GM12872 (cell line): ENCODE data around the gene SUFU.

Source experiments
- TF ChIP-seq, protein P1 (sequence below): IDR thresholded peaks from 3 replicates; pipeline ENCODE4 v1.5.1; 2011; ENCODE audit warnings: low read depth, mild to moderate bottlenecking, low read length, moderate library complexity; ENCODE audit not compliant: insufficient read depth

The SUFU gene

DNA sequence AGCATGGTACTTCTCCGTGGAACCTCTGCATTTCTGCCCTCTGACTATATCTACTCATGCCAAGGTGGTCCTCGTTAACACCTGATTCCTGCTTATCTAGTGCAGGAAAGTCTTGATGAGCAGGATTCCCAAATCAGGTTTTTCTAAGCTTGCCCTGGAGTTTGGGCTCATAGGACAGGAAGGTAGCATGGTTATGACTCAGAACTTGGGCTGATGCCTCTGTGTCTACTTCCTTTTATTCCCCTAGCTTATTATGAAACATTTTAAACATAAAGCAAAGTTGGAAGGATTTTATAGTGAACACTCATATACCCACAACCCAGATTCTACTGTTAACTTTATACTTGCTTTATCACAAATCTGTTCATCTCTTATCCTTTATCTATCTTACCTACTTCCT is 5.6 kb downstream of the SUFU start:
- TF ChIP-seq, protein P1, sequence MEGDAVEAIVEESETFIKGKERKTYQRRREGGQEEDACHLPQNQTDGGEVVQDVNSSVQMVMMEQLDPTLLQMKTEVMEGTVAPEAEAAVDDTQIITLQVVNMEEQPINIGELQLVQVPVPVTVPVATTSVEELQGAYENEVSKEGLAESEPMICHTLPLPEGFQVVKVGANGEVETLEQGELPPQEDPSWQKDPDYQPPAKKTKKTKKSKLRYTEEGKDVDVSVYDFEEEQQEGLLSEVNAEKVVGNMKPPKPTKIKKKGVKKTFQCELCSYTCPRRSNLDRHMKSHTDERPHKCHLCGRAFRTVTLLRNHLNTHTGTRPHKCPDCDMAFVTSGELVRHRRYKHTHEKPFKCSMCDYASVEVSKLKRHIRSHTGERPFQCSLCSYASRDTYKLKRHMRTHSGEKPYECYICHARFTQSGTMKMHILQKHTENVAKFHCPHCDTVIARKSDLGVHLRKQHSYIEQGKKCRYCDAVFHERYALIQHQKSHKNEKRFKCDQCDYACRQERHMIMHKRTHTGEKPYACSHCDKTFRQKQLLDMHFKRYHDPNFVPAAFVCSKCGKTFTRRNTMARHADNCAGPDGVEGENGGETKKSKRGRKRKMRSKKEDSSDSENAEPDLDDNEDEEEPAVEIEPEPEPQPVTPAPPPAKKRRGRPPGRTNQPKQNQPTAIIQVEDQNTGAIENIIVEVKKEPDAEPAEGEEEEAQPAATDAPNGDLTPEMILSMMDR, result no peak

DNA sequence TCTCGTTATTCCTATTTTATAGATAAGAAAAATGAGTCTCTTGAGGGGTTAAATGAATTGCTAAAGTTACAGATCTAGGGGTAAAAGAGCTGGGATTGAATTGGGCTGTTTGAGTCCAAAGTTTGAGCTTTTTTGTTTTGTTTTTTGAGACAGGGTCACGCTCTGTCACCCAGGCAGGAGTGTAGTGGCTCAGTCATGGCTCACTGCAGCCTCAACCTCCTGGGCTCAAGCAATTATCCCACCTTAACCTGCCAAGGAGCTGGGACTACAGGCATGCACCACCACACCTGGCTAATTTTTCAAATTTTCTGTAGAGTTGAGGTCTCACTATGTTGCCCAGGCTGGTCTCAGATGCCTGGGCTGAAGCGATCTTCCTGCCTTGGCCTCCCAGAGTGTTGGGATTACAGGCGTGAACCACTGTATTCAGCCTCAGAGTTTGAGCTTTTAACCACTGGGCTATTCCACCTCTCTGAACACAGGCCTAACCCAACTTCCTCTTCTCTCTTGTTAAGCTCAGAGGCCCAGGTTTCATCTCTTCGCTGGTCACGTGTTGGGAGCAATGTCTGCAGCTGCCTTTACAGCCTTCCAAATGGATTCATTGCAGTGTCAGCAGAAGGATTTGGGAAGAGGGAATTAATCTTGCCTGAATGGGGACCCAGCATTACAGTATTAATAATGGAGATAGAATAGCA is 8.0 kb downstream of the SUFU start:
- TF ChIP-seq, protein P1, result no peak

DNA sequence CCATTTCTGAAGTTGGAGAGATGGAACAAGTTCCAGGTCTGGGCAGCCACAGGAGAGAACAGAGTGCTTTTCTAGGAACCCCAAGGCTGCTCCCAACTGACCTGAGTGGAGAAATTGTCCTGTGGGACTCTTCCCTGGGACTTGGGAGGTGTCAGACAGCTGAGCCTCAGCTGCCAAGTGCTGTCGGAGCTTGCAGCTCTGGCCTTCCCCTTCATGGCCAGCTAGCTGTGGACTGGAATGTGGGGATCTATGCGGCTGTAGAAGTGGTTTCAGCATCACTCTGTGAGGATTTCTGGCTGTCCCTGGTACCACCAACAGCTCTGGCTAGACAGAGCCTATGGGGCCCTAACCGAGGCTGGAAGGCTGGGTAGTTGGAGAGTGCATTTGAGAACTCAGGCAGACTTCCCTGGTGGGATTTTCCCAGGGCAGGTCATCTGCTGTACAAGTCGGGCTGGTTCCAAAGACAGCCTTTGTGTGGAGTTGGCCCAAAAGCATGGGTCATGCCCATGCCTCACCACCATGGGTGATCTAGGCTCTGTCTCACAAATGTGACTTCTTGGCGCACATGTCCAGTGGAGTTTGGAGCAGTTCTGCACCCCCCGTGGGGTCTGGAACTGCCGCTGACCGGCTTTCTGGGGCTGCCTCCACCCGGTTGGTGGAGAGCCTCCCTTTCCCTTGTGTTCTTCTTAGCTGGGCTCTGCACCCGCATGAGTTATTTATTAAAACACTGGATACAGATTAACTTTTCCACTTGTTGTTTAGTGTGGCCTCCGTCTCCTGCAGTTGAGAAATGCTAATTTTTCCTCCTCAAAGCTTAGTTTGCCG is 10.9 kb downstream of the SUFU start:
- TF ChIP-seq, protein P1, result no peak

DNA sequence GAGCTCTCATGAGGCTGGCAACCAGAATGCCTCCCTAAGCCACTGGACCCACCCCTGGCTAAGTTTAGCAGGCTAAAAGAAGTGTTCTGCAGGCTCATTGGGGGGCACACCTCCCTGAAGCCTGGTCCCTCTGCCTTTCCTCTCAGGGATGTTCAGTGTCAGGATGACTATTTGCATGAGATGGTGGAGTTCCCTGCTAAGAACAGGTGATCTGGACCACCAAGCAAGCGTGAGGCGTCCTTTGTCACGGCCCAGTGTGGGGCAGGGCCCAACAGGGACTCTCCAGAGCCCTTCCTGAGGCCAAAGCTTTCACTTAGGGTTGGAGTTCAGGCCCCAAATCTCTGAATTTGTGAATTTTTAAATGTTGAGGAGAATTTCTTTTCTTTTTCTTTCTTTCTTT is 12.0 kb downstream of the SUFU start:
- TF ChIP-seq, protein P1, result no peak

DNA sequence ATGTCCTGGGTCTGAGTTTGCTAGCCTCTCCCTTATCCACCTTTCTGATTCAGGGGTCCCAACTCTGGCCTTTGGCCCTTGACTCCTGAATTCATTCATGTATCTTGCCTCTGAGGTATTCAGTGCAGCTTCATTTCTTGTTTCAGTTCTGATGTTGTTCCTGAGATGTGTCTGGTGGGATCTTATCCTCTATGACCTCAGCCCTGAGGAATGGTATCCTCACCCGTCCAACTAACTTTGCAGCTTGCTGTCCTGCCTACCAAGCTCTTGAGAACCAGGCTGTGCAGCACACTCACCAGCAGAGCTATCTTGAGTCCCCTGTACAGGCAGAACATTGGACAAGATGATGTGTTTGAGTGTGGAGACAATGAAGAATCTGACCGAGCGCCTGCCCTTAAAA is 13.8 kb downstream of the SUFU start:
- TF ChIP-seq, protein P1, result no peak

DNA sequence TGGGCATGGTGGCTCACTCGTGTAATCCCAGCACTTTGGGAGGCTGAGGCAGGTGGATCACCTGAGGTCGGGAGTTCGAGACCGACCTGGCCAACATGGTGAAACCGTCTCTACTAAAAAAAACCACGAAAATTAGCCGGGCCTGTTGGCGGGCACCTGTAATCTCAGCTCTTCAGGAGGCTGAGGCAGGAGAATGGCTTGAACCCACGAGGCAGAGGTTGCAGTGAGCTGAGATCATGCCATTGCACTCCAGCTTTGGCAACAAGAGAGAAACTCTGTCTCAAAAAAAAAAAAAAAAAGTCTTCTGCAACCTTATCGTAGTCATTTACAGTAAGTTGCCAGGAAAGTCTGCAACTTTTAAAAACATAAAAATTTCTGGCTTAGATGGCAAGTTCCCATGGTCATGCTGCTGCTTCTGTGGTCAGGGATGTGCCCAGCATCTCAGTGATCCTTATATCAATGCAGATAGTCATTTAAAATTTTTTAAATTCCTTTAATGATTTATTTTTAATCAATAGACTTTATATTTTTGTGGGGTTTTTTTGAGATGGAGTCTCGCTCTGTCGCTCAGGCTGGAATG is 15.6 kb downstream of the SUFU start:
- TF ChIP-seq, protein P1, result no peak

DNA sequence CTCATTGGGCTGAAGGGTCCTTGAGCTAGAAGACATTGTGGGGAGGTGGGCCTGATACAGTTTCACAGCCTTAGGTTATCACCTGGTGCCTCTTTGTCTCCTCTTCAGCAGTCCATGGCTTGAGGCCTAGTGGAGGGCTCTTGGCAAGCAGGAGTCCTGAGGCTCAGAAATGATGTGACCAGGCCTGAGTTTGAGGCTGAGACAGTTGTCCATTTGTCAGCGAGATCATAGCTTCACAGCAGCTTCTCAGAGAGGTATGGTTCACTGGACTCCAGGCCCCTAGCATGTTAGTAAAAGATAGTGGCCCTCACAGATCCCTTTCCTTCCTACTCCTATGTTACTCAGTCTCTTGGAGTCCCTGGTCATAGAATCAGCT is 19.1 kb downstream of the SUFU start:
- TF ChIP-seq, protein P1, result no peak
